Spleen (tissue), 11 donors: ENCODE data around the gene GRK3. TPM values are rescaled to one million over a fixed set of nuclear protein-coding genes. Genes with fewer than 3 reads are reported as not detected.
"Not testable (repeated sequence)": the region's sequence is repeated elsewhere in the genome, so short reads cannot be mapped to it uniquely, and the experiment has no call there.

ENCODE experiments used
- DNase-seq: peaks from one replicate; pipeline ENCODE4 v3.0.0-alpha.2; 2020
- H3K27ac ChIP-seq, 8 donors: fragments of 200-600 bp; sonication (generic) in 7 of 8; 1 replicate in 4 of 8; 2 replicates in 4 of 8; pipeline versions ENCODE4 v1.5.0 to v1.8.0; 2016 to 2021; ENCODE audit warnings: inconsistent platforms in 4 of 8, mild to moderate bottlenecking in 4 of 8, moderate library complexity in 1 of 8
- H3K27me3 ChIP-seq, 7 donors: fragments of 200-600 bp; sonication (generic) in 6 of 7; replicated peaks in 1 of 7; 1 replicate in 4 of 7; 2 replicates in 3 of 7; pipeline versions ENCODE4 v1.5.0 to v1.8.0; 2016 to 2021; ENCODE audit warnings: inconsistent platforms in 3 of 7, mild to moderate bottlenecking in 1 of 7
- H3K36me3 ChIP-seq, 6 donors: fragments of 200-600 bp; sonication (generic) in 5 of 6; 1 replicate in 4 of 6; 2 replicates in 2 of 6; pipeline versions ENCODE4 v1.5.0 to v1.8.0; 2016 to 2021; ENCODE audit warnings: inconsistent platforms in 2 of 6
- H3K4me1 ChIP-seq, 6 donors: fragments of 200-600 bp; sonication (generic) in 5 of 6; 1 replicate in 3 of 6; 2 replicates in 3 of 6; pipeline versions ENCODE4 v1.5.0 to v1.8.0; 2016 to 2021; ENCODE audit warnings: inconsistent platforms in 3 of 6
- H3K4me3 ChIP-seq, 8 donors: fragments of 200-600 bp; sonication (generic) in 7 of 8; 1 replicate in 4 of 8; 2 replicates in 4 of 8; pipeline versions ENCODE4 v1.5.0 to v1.8.0; 2016 to 2021; ENCODE audit warnings: inconsistent platforms in 4 of 8, mild to moderate bottlenecking in 4 of 8, moderate library complexity in 2 of 8
- H3K9me3 ChIP-seq, 8 donors: fragments of 200-600 bp; sonication (generic) in 7 of 8; 1 replicate in 4 of 8; 2 replicates in 4 of 8; pipeline versions ENCODE4 v1.5.0 to v1.8.0; 2016 to 2021; ENCODE audit warnings: inconsistent platforms in 4 of 8
- CTCF ChIP-seq, 11 experiments: fragments of 200-600 bp in 7 of 11; fragments of 450-650 bp in 4 of 11; sonication (generic) in 4 of 11; IDR thresholded peaks in 8 of 11; conservative IDR thresholded peaks in 3 of 11; 1 replicate in 7 of 11; 2 replicates in 4 of 11; pipeline versions ENCODE4 v1.4.0 to v1.8.0; 2016 to 2021; ENCODE audit warnings: antibody characterized with exemption in 11 of 11, inconsistent platforms in 4 of 11, mild to moderate bottlenecking in 1 of 11
- POLR2A ChIP-seq, 3 donors: fragments of 450-650 bp; IDR thresholded peaks; one replicate each; pipeline ENCODE4 v1.5.1; 2017; ENCODE audit warnings: antibody characterized with exemption in 3 of 3, mild to moderate bottlenecking in 1 of 3
- POLR2AphosphoS5 ChIP-seq, 3 donors: sonication (generic); formaldehyde crosslinking; IDR thresholded peaks; one replicate each; pipeline ENCODE4 v1.5.1; 2017; ENCODE audit warnings: antibody characterized with exemption in 3 of 3
- WGBS, 5 donors: extraction: QIAGEN DNeasy Blood & Tissue Kit in 3 of 5; methylation state at CpG; one replicate each; pipeline versions ENCODE4 v1.1.5 to v1.1.7; 2013 to 2018; 5-methylcytosine and 5-hydroxymethylcytosine counted together
- intact Hi-C: fragments of 100-400 bp; cut with DNase I; formaldehyde crosslinking; loops from one replicate; pipeline ENCODE4 v1.15.0; 2023; ENCODE audit warnings: low total_unique reads
- polyA plus RNA-seq, 3 donors: library from polyadenylated mRNA; stranded (reverse); fragments of 200-250 nt; gene quantifications; one replicate each; pipeline ENCODE4 v1.2.1, GENCODE V29; 2013
- total RNA-seq, 7 donors: library from RNA; depleted of rRNA in 3 of 7; stranded (reverse); fragments of >200 nt in 3 of 7; fragmentation: NEBNext Ultra II Directional in 4 of 7; extraction: Animal tissue kit (Norgen Biotek cat#: 25700) in 4 of 7; gene quantifications; one replicate each; pipeline versions ENCODE4 v1.1.0 to v1.2.1, GENCODE V29; 2016 to 2021
- donor health status: healthy with polysubstance abuse.
- donor health status: DM: no; HTN: no; CAD: no; lungs with moderate emphysema.
- donor health status: DM: no; HTN: no; CAD: no.
- donor health status: Bipolar disorder and iron deficiency.
- donor health status: healthy.
- donor health status: DM: no; HTN: no; CAD: no.
- donor health status: DM: yes; HTN: yes; CAD: no.

Gene GRK3
- total and polyA plus RNA-seq, 10 donors: 9.3 to 60.7 (median 45.7) TPM

- H3K27ac ChIP-seq, intact Hi-C loops, H3K4me1 ChIP-seq, H3K4me3 ChIP-seq, H3K27me3 ChIP-seq, DNase-seq, H3K36me3 ChIP-seq: not testable (repeated sequence)
- peaks cover 0 to 11% (median 10%) of the 10 kb centered on the region in 8 donors for H3K9me3 ChIP-seq
- whole genome bisulfite sequencing, 5 donors: 82 to 99% (median 90%) methylated on average over 4 of the region's 4 CpGs
Measured at GRCh38 chr22:25529541-25530137, 34.8 kb upstream of the GRK3 start.

GRCh38 chr22:25531677-25532076 lies 32.8 kb upstream of the GRK3 start:
- H3K27ac ChIP-seq, H3K4me1 ChIP-seq, H3K36me3 ChIP-seq, DNase-seq, H3K4me3 ChIP-seq, H3K27me3 ChIP-seq, H3K9me3 ChIP-seq, intact Hi-C loops: not testable (repeated sequence)
- WGBS, 5 donors: 81 to 97% (median 92%) methylated on average over 3 to 4 of the region's 4 CpGs

GRCh38 chr22:25534724-25535123 lies 29.8 kb upstream of the GRK3 start:
- Histone ChIP-seq H3K9me3 (no peaks in the 10 kb centered on the region), H3K4me3 (no peak overlapping the region), H3K27me3 (no peaks in the 10 kb centered on the region), H3K4me1 (no peaks in the 10 kb centered on the region), H3K27ac (no peak overlapping the region), H3K36me3 (no peaks in the 10 kb centered on the region)
- TF ChIP-seq CTCF (IDR thresholded peaks at IDR 0.05 in 8 of 11, conservative IDR thresholded peaks at IDR 0.05 in 3 of 11): no peak
- TF ChIP-seq POLR2A (IDR thresholded peaks at IDR 0.05): no peak
- no peak for TF ChIP-seq POLR2AphosphoS5 (IDR thresholded peaks at IDR 0.05)
- no peak for DNase-seq
- intact Hi-C loops: no loop called here
- WGBS, 5 donors: 77 to 94% (median 87%) methylated on average over 3 of the region's 3 CpGs

- DNase-seq: no peak
- Histone ChIP-seq H3K9me3 (peaks cover 0 to 5% (median 0%) of the 10 kb centered on the region in 8 donors), H3K4me3 (no peak overlapping the region), H3K36me3 (no peaks in the 10 kb centered on the region), H3K27ac (no peak overlapping the region), H3K4me1 (no peaks in the 10 kb centered on the region), H3K27me3 (no peaks in the 10 kb centered on the region)
- 73 to 96% (median 86%) methylated on average over 4 of the region's 4 CpGs for WGBS, 5 donors
- intact Hi-C loops: no loop called here
- TF ChIP-seq POLR2A (IDR thresholded peaks at IDR 0.05): no peak
- no peak for TF ChIP-seq POLR2AphosphoS5 (IDR thresholded peaks at IDR 0.05)
- no peak for TF ChIP-seq CTCF (IDR thresholded peaks at IDR 0.05 in 8 of 11, conservative IDR thresholded peaks at IDR 0.05 in 3 of 11)
Measured at GRCh38 chr22:25536589-25536988, 27.9 kb upstream of the GRK3 start.

- H3K27ac ChIP-seq: peak overlapping the region in 3 of 8 donors; percentile 12 to 31 (median 27)
Measured at GRCh38 chr22:25540166-25540907, 24.1 kb upstream of the GRK3 start.

More at GRCh38 chr22:25540166-25540907, 24.1 kb upstream of the GRK3 start:
- H3K9me3 ChIP-seq: peaks cover 0 to 6% (median 0%) of the 10 kb centered on the region in 8 donors
- TF ChIP-seq CTCF (IDR thresholded peaks at IDR 0.05 in 8 of 11, conservative IDR thresholded peaks at IDR 0.05 in 3 of 11) (no peak), POLR2A (IDR thresholded peaks at IDR 0.05) (no peak), POLR2AphosphoS5 (IDR thresholded peaks at IDR 0.05) (no peak)
- no peaks in the 10 kb centered on the region for H3K36me3 ChIP-seq
- H3K4me1 ChIP-seq: peaks cover 4 to 24% (median 11%) of the 10 kb centered on the region in 6 donors
- no peak overlapping the region for H3K4me3 ChIP-seq
- intact Hi-C loops: no loop called here
- WGBS, 5 donors: 68 to 84% (median 80%) methylated on average over 3 of the region's 3 CpGs
- no peak for DNase-seq
- no peaks in the 10 kb centered on the region for H3K27me3 ChIP-seq
